Posterior vena cava (tissue), 2 donors: Measurements from ENCODE around the gene SLC35A3. TPM values are rescaled to one million over a fixed set of nuclear protein-coding genes. Genes with fewer than 3 reads are reported as not detected.
"Not testable (repeated sequence)": the region's sequence is repeated elsewhere in the genome, so short reads cannot be mapped to it uniquely, and the experiment has no call there.

ENCODE experiments used
- DNase-seq: peaks from one replicate; pipeline ENCODE4 v3.0.0-alpha.2; 2020; ENCODE audit warnings: low spot score
- intact Hi-C, 2 donors: fragments of 100-400 bp; cut with DNase I; formaldehyde crosslinking; loops; one replicate each; pipeline versions ENCODE4 v1.14.1 to v1.14.2; 2022 to 2023
- long read RNA-seq, 2 donors: library from polyadenylated mRNA; unstranded; transcript quantifications; one replicate each; pipeline ENCODE4 v2.0.0, GENCODE V29; 2020 to 2021
- total RNA-seq, 2 donors: library from RNA; stranded (reverse); fragmentation: NEBNext Ultra II Directional; extraction: Animal tissue kit (Norgen Biotek cat#: 25700); gene quantifications; one replicate each; pipeline ENCODE4 v1.2.1, GENCODE V29; 2021
- donor health status: DM: yes; HTN: yes; CAD: no.
- donor health status: DM: yes; HTN: yes; CAD: no.

The SLC35A3 gene
- total RNA-seq = 10 to 100 TPM; 23.6 to 25.7 TPM
- long read RNA-seq, donor 1, full-length matches to known transcripts = 4 of 4 reads
- long read RNA-seq, donor 1, partial matches to known transcripts = 0 of 4 reads
- long read RNA-seq, donor 1, other reads (novel, unspliced or antisense) = 0 of 4 reads
- long read RNA-seq, donor 2, full-length matches to known transcripts = 9 of 16 reads
- long read RNA-seq, donor 2, partial matches to known transcripts = 2 of 16 reads
- long read RNA-seq, donor 2, other reads (novel, unspliced or antisense) = 5 of 16 reads

- intact Hi-C loops = no loop called here
These were observed at the start of gene SLC35A3 for GRCh38 chr1:99969729-99970621. Gene SLC35A3, plus strand, starts transcription at chr1:99969996. Its CDS starts 23,559 bp downstream, at chr1:99993555.

GRCh38 chr1:99934801-99935200 is 35.0 kb upstream of the SLC35A3 start:
- DNase-seq = no peak
- intact Hi-C loops = no loop called here

More at GRCh38 chr1:99969729-99970621, at the start of gene SLC35A3:
- peak; percentile 95 for DNase-seq

- intact Hi-C loops = no loop called here
- no peak for DNase-seq
These were observed 34.3 kb upstream of the SLC35A3 start for GRCh38 chr1:99935534-99935933.

GRCh38 chr1:99936071-99936470 is 33.7 kb upstream of the SLC35A3 start:
- DNase-seq = no peak
- intact Hi-C loops = no loop called here

- no peak for DNase-seq
- intact Hi-C loops = no loop called here
These were observed 27.1 kb upstream of the SLC35A3 start for GRCh38 chr1:99942723-99943122.

GRCh38 chr1:99943223-99943794 is 26.5 kb upstream of the SLC35A3 start:
- no peak for DNase-seq
- intact Hi-C loops = no loop called here

GRCh38 chr1:99944192-99944591 is 25.6 kb upstream of the SLC35A3 start:
- intact Hi-C loops = no loop called here
- DNase-seq = no peak

GRCh38 chr1:99945174-99945573 is 24.6 kb upstream of the SLC35A3 start:
- intact Hi-C loops = no loop called here

GRCh38 chr1:99950486-99950885 is 19.3 kb upstream of the SLC35A3 start:
- intact Hi-C loops = no loop called here
- no peak for DNase-seq

More at GRCh38 chr1:99945174-99945573, 24.6 kb upstream of the SLC35A3 start:
- no peak for DNase-seq

GRCh38 chr1:99952522-99952921 is 17.3 kb upstream of the SLC35A3 start:
- intact Hi-C loops = no loop called here
- DNase-seq = no peak

- intact Hi-C loops = no loop called here
- no peak for DNase-seq
These were observed 14.4 kb upstream of the SLC35A3 start for GRCh38 chr1:99955375-99955774.

GRCh38 chr1:99956755-99957154 is 13.0 kb upstream of the SLC35A3 start:
- DNase-seq = no peak
- intact Hi-C loops = no loop called here

- intact Hi-C loops = no loop called here
- DNase-seq = no peak
These were observed 12.0 kb upstream of the SLC35A3 start for GRCh38 chr1:99957818-99958217.

GRCh38 chr1:99959189-99959705 is 10.5 kb upstream of the SLC35A3 start:
- intact Hi-C loops, DNase-seq: not testable (repeated sequence)

GRCh38 chr1:99960260-99960659 is 9.5 kb upstream of the SLC35A3 start:
- intact Hi-C loops = not testable (repeated sequence)

GRCh38 chr1:99963041-99963795 is 6.6 kb upstream of the SLC35A3 start:
- intact Hi-C loops = no loop called here
- DNase-seq = no peak

More at GRCh38 chr1:99960260-99960659, 9.5 kb upstream of the SLC35A3 start:
- not testable (repeated sequence) for DNase-seq

GRCh38 chr1:99964806-99965205 is 5.0 kb upstream of the SLC35A3 start:
- intact Hi-C loops = no loop called here
- DNase-seq = no peak

GRCh38 chr1:99965646-99966375 is 4.0 kb upstream of the SLC35A3 start:
- DNase-seq = no peak
- intact Hi-C loops = no loop called here

GRCh38 chr1:99968214-99968613 is 1.6 kb upstream of the SLC35A3 start:
- intact Hi-C loops = no loop called here
- no peak for DNase-seq
